ENCODE data around the gene ZNF407.

ZNF407 gene

GRCh38 chr18:74651327-74652128 is 53.9 kb downstream of the ZNF407 start:
- Histone ChIP-seq H3K4me1 (peaks cover 2% of the 10 kb centered on the region; the same call in 1 of the 2 replicates), H3K27me3 (ENCODE audit: low read depth) (no peaks in the 10 kb centered on the region), H3K4me3 (no peak overlapping the region), H3K36me3 (replicated peaks) (no peaks in the 10 kb centered on the region), H3K9me3 (no peaks in the 10 kb centered on the region)
- in situ Hi-C loops (cut with MboI; ENCODE audit: low sequenced_read_pairs), result loop anchor here (25.0 kb wide), 1 partner anchor 1086 kb away; no protein-coding TSS in a partner anchor
- no peak for DNase-seq (ENCODE audit: low spot score in 2 of 2)

- in situ Hi-C loops (cut with MboI; ENCODE audit: low sequenced_read_pairs), result loop anchor here (25.0 kb wide), 1 partner anchor 1085 kb away; no protein-coding TSS in a partner anchor
- H3K9me3 ChIP-seq, result no peaks in the 10 kb centered on the region
- no peaks in the 10 kb centered on the region for H3K27me3 ChIP-seq (ENCODE audit: low read depth)
- H3K4me3 ChIP-seq, result no peak overlapping the region
- peak in 1 of 2 experiments; percentile 39 for DNase-seq (ENCODE audit: low spot score in 2 of 2)
- peaks cover 2% of the 10 kb centered on the region; the same call in 1 of the 2 replicates for H3K4me1 ChIP-seq
- no peaks in the 10 kb centered on the region for H3K36me3 ChIP-seq (replicated peaks)
These were observed 54.8 kb downstream of the ZNF407 start for GRCh38 chr18:74652392-74652988.

GRCh38 chr18:74654638-74655037 is 57.0 kb downstream of the ZNF407 start:
- Histone ChIP-seq H3K27me3 (ENCODE audit: low read depth) (no peaks in the 10 kb centered on the region), H3K4me3 (no peak overlapping the region), H3K4me1 (peaks cover 2% of the 10 kb centered on the region; the same call in 1 of the 2 replicates), H3K9me3 (no peaks in the 10 kb centered on the region), H3K36me3 (replicated peaks) (no peaks in the 10 kb centered on the region)
- in situ Hi-C loops (cut with MboI; ENCODE audit: low sequenced_read_pairs), result loop anchor here (25.0 kb wide), 1 partner anchor 1083 kb away; no protein-coding TSS in a partner anchor
- no peak for DNase-seq (ENCODE audit: low spot score in 2 of 2)

GRCh38 chr18:74661008-74661407 is 63.3 kb downstream of the ZNF407 start:
- Histone ChIP-seq H3K36me3 (replicated peaks) (no peaks in the 10 kb centered on the region), H3K4me3 (no peak overlapping the region), H3K4me1 (peaks cover 2% of the 10 kb centered on the region; the same call in 1 of the 2 replicates), H3K9me3 (no peaks in the 10 kb centered on the region), H3K27me3 (ENCODE audit: low read depth) (no peaks in the 10 kb centered on the region)
- no peak for DNase-seq (ENCODE audit: low spot score in 2 of 2)
- in situ Hi-C loops (cut with MboI; ENCODE audit: low sequenced_read_pairs), result loop anchor here (25.0 kb wide), 1 partner anchor 1076 kb away; no protein-coding TSS in a partner anchor

GRCh38 chr18:74661691-74662090 is 64.0 kb downstream of the ZNF407 start:
- no peaks in the 10 kb centered on the region for H3K4me1 ChIP-seq
- peak in 1 of 2 experiments; percentile 10 for DNase-seq (ENCODE audit: low spot score in 2 of 2)
- no peak overlapping the region for H3K4me3 ChIP-seq
- H3K36me3 ChIP-seq (replicated peaks), result no peaks in the 10 kb centered on the region
- H3K27me3 ChIP-seq (ENCODE audit: low read depth), result no peaks in the 10 kb centered on the region
- no peaks in the 10 kb centered on the region for H3K9me3 ChIP-seq
- in situ Hi-C loops (cut with MboI; ENCODE audit: low sequenced_read_pairs), result loop anchor here (25.0 kb wide), 1 partner anchor 1076 kb away; no protein-coding TSS in a partner anchor

- H3K4me1 ChIP-seq, result no peaks in the 10 kb centered on the region
- H3K27me3 ChIP-seq (ENCODE audit: low read depth), result no peaks in the 10 kb centered on the region
- H3K4me3 ChIP-seq, result no peak overlapping the region
- in situ Hi-C loops (cut with MboI; ENCODE audit: low sequenced_read_pairs), result loop anchor here (25.0 kb wide), 1 partner anchor 1075 kb away; no protein-coding TSS in a partner anchor
- DNase-seq (ENCODE audit: low spot score in 2 of 2), result no peak
- no peaks in the 10 kb centered on the region for H3K36me3 ChIP-seq (replicated peaks)
- H3K9me3 ChIP-seq, result no peaks in the 10 kb centered on the region
These were observed 65.0 kb downstream of the ZNF407 start for GRCh38 chr18:74662622-74663021.

- Histone ChIP-seq H3K36me3 (replicated peaks) (no peaks in the 10 kb centered on the region), H3K4me1 (no peaks in the 10 kb centered on the region), H3K27me3 (ENCODE audit: low read depth) (no peaks in the 10 kb centered on the region), H3K9me3 (no peaks in the 10 kb centered on the region), H3K4me3 (no peak overlapping the region)
- in situ Hi-C loops (cut with MboI; ENCODE audit: low sequenced_read_pairs), result loop anchor here (25.0 kb wide), 1 partner anchor 1072 kb away; no protein-coding TSS in a partner anchor
- no peak for DNase-seq (ENCODE audit: low spot score in 2 of 2)
These were observed 67.7 kb downstream of the ZNF407 start for GRCh38 chr18:74665346-74665745.

GRCh38 chr18:74665905-74666304 is 68.2 kb downstream of the ZNF407 start:
- H3K27me3 ChIP-seq (ENCODE audit: low read depth), result no peaks in the 10 kb centered on the region
- no peak overlapping the region for H3K4me3 ChIP-seq
- no peak for DNase-seq (ENCODE audit: low spot score in 2 of 2)
- H3K4me1 ChIP-seq, result no peaks in the 10 kb centered on the region
- H3K36me3 ChIP-seq (replicated peaks), result no peaks in the 10 kb centered on the region
- in situ Hi-C loops (cut with MboI; ENCODE audit: low sequenced_read_pairs), result loop anchor here (25.0 kb wide), 1 partner anchor 1071 kb away; no protein-coding TSS in a partner anchor
- no peaks in the 10 kb centered on the region for H3K9me3 ChIP-seq

GRCh38 chr18:74669136-74669798 is 71.6 kb downstream of the ZNF407 start:
- DNase-seq (ENCODE audit: low spot score in 2 of 2), result no peak
- no peaks in the 10 kb centered on the region for H3K36me3 ChIP-seq (replicated peaks)
- no peaks in the 10 kb centered on the region for H3K27me3 ChIP-seq (ENCODE audit: low read depth)
- in situ Hi-C loops (cut with MboI; ENCODE audit: low sequenced_read_pairs), result loop anchor here (25.0 kb wide), 1 partner anchor 1068 kb away; no protein-coding TSS in a partner anchor
- no peaks in the 10 kb centered on the region for H3K9me3 ChIP-seq
- H3K4me1 ChIP-seq, result no peaks in the 10 kb centered on the region
- H3K4me3 ChIP-seq, result no peak overlapping the region

GRCh38 chr18:74672371-74672770 is 74.7 kb downstream of the ZNF407 start:
- in situ Hi-C loops (cut with MboI; ENCODE audit: low sequenced_read_pairs), result loop anchor here (25.0 kb wide), 1 partner anchor 1065 kb away; no protein-coding TSS in a partner anchor
- no peaks in the 10 kb centered on the region for H3K9me3 ChIP-seq
- no peak for DNase-seq (ENCODE audit: low spot score in 2 of 2)
- H3K4me1 ChIP-seq, result no peaks in the 10 kb centered on the region
- H3K36me3 ChIP-seq (replicated peaks), result no peaks in the 10 kb centered on the region
- no peak overlapping the region for H3K4me3 ChIP-seq
- no peaks in the 10 kb centered on the region for H3K27me3 ChIP-seq (ENCODE audit: low read depth)

- no peaks in the 10 kb centered on the region for H3K4me1 ChIP-seq
- no peak overlapping the region for H3K4me3 ChIP-seq
- in situ Hi-C loops (cut with MboI; ENCODE audit: low sequenced_read_pairs), result loop anchor here (25.0 kb wide), 1 partner anchor 1063 kb away; no protein-coding TSS in a partner anchor
- DNase-seq (ENCODE audit: low spot score in 2 of 2), result no peak
- no peaks in the 10 kb centered on the region for H3K27me3 ChIP-seq (ENCODE audit: low read depth)
- no peaks in the 10 kb centered on the region for H3K36me3 ChIP-seq (replicated peaks)
- H3K9me3 ChIP-seq, result no peaks in the 10 kb centered on the region; the same call in 1 of the 2 replicates
These were observed 76.8 kb downstream of the ZNF407 start for GRCh38 chr18:74674487-74674886.

- no peak overlapping the region for H3K4me3 ChIP-seq
- H3K4me1 ChIP-seq, result no peaks in the 10 kb centered on the region
- in situ Hi-C loops (cut with MboI; ENCODE audit: low sequenced_read_pairs), result no loop called here
- no peak for DNase-seq (ENCODE audit: low spot score in 2 of 2)
- H3K27me3 ChIP-seq (ENCODE audit: low read depth), result no peaks in the 10 kb centered on the region
- no peaks in the 10 kb centered on the region; the same call in 1 of the 2 replicates for H3K9me3 ChIP-seq
- H3K36me3 ChIP-seq (replicated peaks), result no peaks in the 10 kb centered on the region
These were observed 81.5 kb downstream of the ZNF407 start for GRCh38 chr18:74679006-74679678.

- Histone ChIP-seq H3K4me3 (no peak overlapping the region), H3K36me3 (replicated peaks) (no peaks in the 10 kb centered on the region), H3K9me3 (no peaks in the 10 kb centered on the region; the same call in 1 of the 2 replicates), H3K4me1 (no peaks in the 10 kb centered on the region), H3K27me3 (ENCODE audit: low read depth) (no peaks in the 10 kb centered on the region)
- in situ Hi-C loops (cut with MboI; ENCODE audit: low sequenced_read_pairs), result no loop called here
- no peak for DNase-seq (ENCODE audit: low spot score in 2 of 2)
These were observed 82.0 kb downstream of the ZNF407 start for GRCh38 chr18:74679679-74680076.
